K562 (cell line): ENCODE data around the gene HCST. TPM values are rescaled to one million over a fixed set of nuclear protein-coding genes. Genes with fewer than 3 reads are reported as not detected.
A peak's percentile ranks its signal among the peaks of the same experiment; 100 is the strongest.

Source experiments
- CHD4 ChIP-seq: fragments of 200-600 bp; sonication (generic); IDR thresholded peaks from 3 replicates; pipeline ENCODE4 v1.6.1; 2012; ENCODE audit warnings: low read depth, mild to moderate bottlenecking, mixed read lengths, low read length, inconsistent platforms; ENCODE audit not compliant: insufficient read depth, insufficient replicate concordance, poor library complexity, severe bottlenecking
- HNRNPLL ChIP-seq: fragments of 200-400 bp; formaldehyde crosslinking; IDR thresholded peaks from 2 replicates; pipeline ENCODE4 v1.6.1; 2017; ENCODE audit warnings: low read length, low read depth, mild to moderate bottlenecking; ENCODE audit not compliant: poor library complexity, severe bottlenecking
- MCM2 ChIP-seq: fragments of 450-650 bp; IDR thresholded peaks from 2 replicates; pipeline ENCODE4 v1.6.1; 2017; ENCODE audit warnings: low read depth, mild to moderate bottlenecking
- NR4A1 ChIP-seq, 2 experiments: fragments of 250-450 bp in 1 of 2; fragments of 450-650 bp in 1 of 2; sonication (Bioruptor Pico) in 1 of 2; IDR thresholded peaks; 2 replicates each; pipeline versions ENCODE4 v1.4.0 to v1.6.1; 2016 to 2020; ENCODE audit warnings: mild to moderate bottlenecking in 2 of 2, missing compliant biosample characterization in 1 of 2, missing genetic modification characterization in 1 of 2, moderate library complexity in 1 of 2
- PURB ChIP-seq: sonication (generic); formaldehyde crosslinking; IDR thresholded peaks from 2 replicates; pipeline ENCODE4 v1.9.0; 2021; ENCODE audit warnings: low read depth, mild to moderate bottlenecking, missing genetic modification reagents
- RBBP5 ChIP-seq: fragments of 200-600 bp; sonication (generic); IDR thresholded peaks from 2 replicates; pipeline ENCODE4 v1.6.1; 2012; ENCODE audit warnings: borderline replicate concordance, mild to moderate bottlenecking, low read length, control low read depth, inconsistent platforms; ENCODE audit not compliant: insufficient read depth, poor library complexity, severe bottlenecking
- RERE ChIP-seq: sonication (generic); formaldehyde crosslinking; IDR thresholded peaks from 2 replicates; pipeline ENCODE4 v1.8.0; 2023; ENCODE audit warnings: missing genetic modification reagents, mild to moderate bottlenecking, borderline replicate concordance
- SIN3B ChIP-seq: fragments of 450-650 bp; IDR thresholded peaks from 2 replicates; pipeline ENCODE4 v1.6.1; 2017; ENCODE audit warnings: low read depth, mild to moderate bottlenecking, moderate library complexity
- SMAD2 ChIP-seq: fragments of 150-350 bp; IDR thresholded peaks from 2 replicates; pipeline ENCODE4 v1.6.1; 2014; ENCODE audit warnings: low read depth, mild to moderate bottlenecking, low read length
- TCF7L2 ChIP-seq: fragments of 150-350 bp; IDR thresholded peaks from 2 replicates; pipeline ENCODE4 v1.6.1; 2016; ENCODE audit warnings: low read depth, mild to moderate bottlenecking, low read length, moderate library complexity
- TEAD2 ChIP-seq: fragments of 450-650 bp; IDR thresholded peaks from 2 replicates; pipeline ENCODE4 v1.6.1; 2016; ENCODE audit warnings: missing genetic modification characterization, control low read depth, missing compliant biosample characterization
- TSHZ1 ChIP-seq: fragments of 250-450 bp; sonication (Bioruptor Pico); IDR thresholded peaks from 2 replicates; pipeline ENCODE4 v1.4.0; 2020; ENCODE audit warnings: mild to moderate bottlenecking, moderate library complexity
- ZC3H11A ChIP-seq: IDR thresholded peaks from 2 replicates; pipeline ENCODE4 v1.6.1; 2012; ENCODE audit warnings: low read depth, low read length, improper control_type of control experiment
- ZFP30 ChIP-seq: fragments of 250-450 bp; sonication (Bioruptor Pico); IDR thresholded peaks from 2 replicates; pipeline ENCODE4 v1.8.0; 2022; ENCODE audit warnings: moderate library complexity, mild to moderate bottlenecking, inconsistent platforms, borderline replicate concordance
- ZKSCAN8 ChIP-seq: fragments of 200-800 bp; sonication (Bioruptor generic); IDR thresholded peaks from 2 replicates; pipeline ENCODE4 v1.6.1; 2016; ENCODE audit warnings: missing genetic modification characterization, missing compliant biosample characterization
- ZNF124 ChIP-seq: sonication (generic); formaldehyde crosslinking; IDR thresholded peaks from 2 replicates; pipeline ENCODE4 v1.8.1; 2022; ENCODE audit warnings: missing genetic modification reagents
- ZNF263 ChIP-seq: sonication (generic); formaldehyde crosslinking; IDR thresholded peaks from 2 replicates; pipeline ENCODE4 v1.8.0; 2022; ENCODE audit warnings: mild to moderate bottlenecking, missing genetic modification reagents, borderline replicate concordance
- ZNF644 ChIP-seq: fragments of 200-800 bp; sonication (Bioruptor generic); IDR thresholded peaks from 2 replicates; pipeline ENCODE4 v1.6.1; 2016; ENCODE audit warnings: low read depth, missing genetic modification characterization, missing compliant biosample characterization
- polyA plus RNA-seq, 8 experiments: library from polyadenylated mRNA; depleted of rRNA in 4 of 8; stranded (reverse) in 5 of 8; unstranded in 3 of 8; fragments of >200 nt; fragmentation: Nextera tagmentation in 2 of 8; fragmentation: Illumina TruSeq in 1 of 8; extraction: Ambion mirVana in 2 of 8; extraction: Trizol in 1 of 8; gene quantifications; 2 replicates each; pipeline versions ENCODE4 v1.2.1 to v1.2.3, GENCODE V29; 2011 to 2014; ENCODE audit warnings: inconsistent platforms in 1 of 8, missing spikeins in 1 of 8
- total RNA-seq, 7 experiments: library from RNA; depleted of rRNA in 6 of 7; stranded (reverse); fragments of >200 nt in 6 of 7; fragmentation: Illumina TruSeq in 2 of 7; extraction: Trizol in 2 of 7; gene quantifications; 2 replicates each; pipeline versions ENCODE4 v1.2.1 to v1.2.3, GENCODE V29; 2011 to 2021; ENCODE audit warnings: low replicate concordance in 1 of 7

Gene HCST
- total and polyA plus RNA-seq, 9 of the 15 experiments (the other 6 are each of a cell fraction or from before 2014, with no cell fraction given): 0.29 to 1.9 (median 0.95) TPM; not detected in 2

- TF ChIP-seq RERE: no peak
- TF ChIP-seq ZNF124 (CRISPR knock-in tag): no peak
- TF ChIP-seq ZNF263 (CRISPR knock-in tag): peak; percentile 91
- no peak for TF ChIP-seq SIN3B
- no peak for TF ChIP-seq ZKSCAN8 (CRISPR knock-in tag)
- no peak for TF ChIP-seq RBBP5
- TF ChIP-seq ZFP30: no peak
- no peak for TF ChIP-seq HNRNPLL
- TF ChIP-seq TSHZ1 (CRISPR knock-in tag): no peak
- TF ChIP-seq NR4A1 (CRISPR knock-in tag; IDR thresholded peaks at IDR 0.05): no peak
- peak; percentile 52; the same call in 1 of the 2 replicates for TF ChIP-seq NR4A1 (tag; IDR thresholded peaks at IDR 0.05)
- TF ChIP-seq MCM2: no peak
- no peak for TF ChIP-seq TEAD2 (tag)
- no peak for TF ChIP-seq PURB (CRISPR knock-in tag)
- TF ChIP-seq SMAD2: no peak
- TF ChIP-seq ZC3H11A: no peak
- peak; percentile 76; the same call in 1 of the 2 replicates for TF ChIP-seq ZNF644
- no peak for TF ChIP-seq TCF7L2
- TF ChIP-seq CHD4: no peak
Measured at GRCh38 chr19:35879770-35880317, 22.5 kb upstream of the HCST start (continued).
